AG04449 (cell line): Measurements from ENCODE around the gene TMF1.

Source experiments
- CTCF ChIA-PET: fragments of 350-600 bp; formaldehyde crosslinking; extraction: SDS; loops from one replicate; lab custom pipeline; 2021; ENCODE audit warnings: antibody characterized with exemption; lab: Yijun Ruan, JAX
- POLR2A ChIA-PET: fragments of 400-600, 350-600 bp; formaldehyde crosslinking; extraction: SDS; loops from one replicate; lab custom pipeline; 2020; ENCODE audit warnings: antibody characterized with exemption, inconsistent platforms; lab: Yijun Ruan, JAX
- DNase-seq: peaks from one replicate; pipeline ENCODE4 v3.0.0-alpha.2; 2010; ENCODE audit warnings: low read depth, low spot score
- H3K4me3 ChIP-seq: 2 replicates; pipeline ENCODE4 v1.5.1; 2011; ENCODE audit warnings: low read depth, mild to moderate bottlenecking, control low read depth, low read length
- CTCF ChIP-seq: IDR thresholded peaks from one replicate; pipeline ENCODE4 v1.5.1; 2011; ENCODE audit warnings: mild to moderate bottlenecking, moderate library complexity, low read length, control low read depth, inconsistent platforms; ENCODE audit not compliant: insufficient read depth; ENCODE audit errors: missing control alignments

The TMF1 gene

GRCh38 chr3:69094467-69095205 is 42.5 kb upstream of the TMF1 start:
- ChIA-PET POLR2A (interaction anchor here (0.6 to 1.7 kb wide), 3 partner anchors 10 to 1862 kb away, joined by 3 to 9 read pairs (median 3); partner anchors contain the start of gene ARL6IP5), CTCF (interaction anchor here (1.4 kb wide), 2 partner anchors 26 to 315 kb away, joined by 5 to 6 read pairs; no protein-coding TSS in a partner anchor)
- no peak overlapping the region for H3K4me3 ChIP-seq
- DNase-seq, result no peak
- no peak for TF ChIP-seq CTCF

- ChIA-PET POLR2A (interaction anchor here (1.1 kb wide), 1 partner anchor 10 kb away, joined by 4 read pairs; no protein-coding TSS in a partner anchor), CTCF (interaction anchor here (1.0 to 1.9 kb wide), 2 partner anchors 9 to 28 kb away, joined by 3 to 8 read pairs; no protein-coding TSS in a partner anchor)
- no peak for DNase-seq
- no peak for TF ChIP-seq CTCF
- no peak overlapping the region for H3K4me3 ChIP-seq
These were observed 39.9 kb upstream of the TMF1 start for GRCh38 chr3:69092030-69092516.

- ChIA-PET POLR2A (interaction anchor here (1.1 kb wide), 1 partner anchor 9 kb away, joined by 4 read pairs; no protein-coding TSS in a partner anchor), CTCF (interaction anchor here (1.0 to 2.2 kb wide), 4 partner anchors 7 to 29 kb away, joined by 3 to 8 read pairs (median 4); no protein-coding TSS in a partner anchor)
- no peak for DNase-seq
These were observed 39.4 kb upstream of the TMF1 start for GRCh38 chr3:69091389-69092029.

GRCh38 chr3:69090021-69090420 is 37.9 kb upstream of the TMF1 start:
- no peak overlapping the region for H3K4me3 ChIP-seq
- ChIA-PET CTCF (interaction anchor here (0.9 to 2.2 kb wide), 4 partner anchors 9 to 220 kb away, joined by 3 to 6 read pairs (median 4); partner anchors contain the start of gene EOGT), POLR2A (no interaction called here)
- peak; percentile 52 for DNase-seq
- TF ChIP-seq CTCF, result no peak

More at GRCh38 chr3:69091389-69092029, 39.4 kb upstream of the TMF1 start:
- no peak for TF ChIP-seq CTCF
- H3K4me3 ChIP-seq, result no peak overlapping the region

GRCh38 chr3:69088063-69088462 is 35.9 kb upstream of the TMF1 start:
- no peak for DNase-seq
- POLR2A ChIA-PET, result interaction anchor here (0.7 kb wide), 1 partner anchor 67 kb away, joined by 3 read pairs; no protein-coding TSS in a partner anchor
- H3K4me3 ChIP-seq, result no peak overlapping the region
- CTCF ChIA-PET, result no interaction called here
- no peak for TF ChIP-seq CTCF
